ENCODE measurements around the gene TMEM109.

Gene TMEM109

GRCh38 chr11:60944490-60945294 is 30.7 kb downstream of the TMEM109 start:
- DNase-seq = no peak

- DNase-seq = no peak
These were observed 31.3 kb downstream of the TMEM109 start for GRCh38 chr11:60945295-60945667.

GRCh38 chr11:60946601-60947264 is 32.8 kb downstream of the TMEM109 start:
- no peak for DNase-seq

GRCh38 chr11:60947700-60948099 is 33.7 kb downstream of the TMEM109 start:
- DNase-seq = no peak

GRCh38 chr11:60948250-60948649 is 34.3 kb downstream of the TMEM109 start:
- no peak for DNase-seq

- no peak for DNase-seq
These were observed 36.1 kb downstream of the TMEM109 start for GRCh38 chr11:60950024-60950423.

GRCh38 chr11:60950933-60951605 is 37.1 kb downstream of the TMEM109 start:
- no peak for DNase-seq

GRCh38 chr11:60951606-60951903 is 37.6 kb downstream of the TMEM109 start:
- no peak for DNase-seq

- peak; percentile 74 to 91 for DNase-seq
These were observed 38.2 kb downstream of the TMEM109 start, which contains the start of gene SLC15A3 for GRCh38 chr11:60951904-60952741. SLC15A3 (minus strand) TSS chr11:60952176; CDS start chr11:60951551, 625 bp downstream.

GRCh38 chr11:60952742-60953170 is 38.8 kb downstream of the TMEM109 start:
- no peak for DNase-seq

GRCh38 chr11:60953781-60954180 is 39.8 kb downstream of the TMEM109 start:
- DNase-seq = no peak

GRCh38 chr11:60954421-60954820 is 40.5 kb downstream of the TMEM109 start:
- DNase-seq = peak in 1 of 2 experiments; percentile 13

- DNase-seq = no peak
These were observed 41.6 kb downstream of the TMEM109 start for GRCh38 chr11:60955571-60955970.

GRCh38 chr11:60957188-60957587 is 43.2 kb downstream of the TMEM109 start:
- no peak for DNase-seq

- no peak for DNase-seq
These were observed 45.5 kb downstream of the TMEM109 start for GRCh38 chr11:60959431-60959830.

GRCh38 chr11:60960405-60960804 is 46.4 kb downstream of the TMEM109 start:
- no peak for DNase-seq

GRCh38 chr11:60964801-60965200 is 50.8 kb downstream of the TMEM109 start:
- DNase-seq = no peak

- no peak for DNase-seq
These were observed 52.9 kb downstream of the TMEM109 start for GRCh38 chr11:60966890-60967289.

GRCh38 chr11:60968223-60968622 is 54.3 kb downstream of the TMEM109 start:
- DNase-seq = no peak

- peak; percentile 64 to 71 for DNase-seq
These were observed 56.4 kb downstream of the TMEM109 start for GRCh38 chr11:60970369-60970774.

GRCh38 chr11:60970890-60971289 is 56.9 kb downstream of the TMEM109 start:
- no peak for DNase-seq

GRCh38 chr11:60971520-60971919 is 57.6 kb downstream of the TMEM109 start, which contains the start of gene CD6:
CD6 (plus strand) TSS chr11:60971680; CDS start chr11:60971866, 186 bp downstream.
- no peak for DNase-seq
